Sigmoid colon (tissue), 4 donors: ENCODE results near the gene UBN1.

Experiments
- CTCF ChIP-seq, 4 experiments: fragments of 450-650 bp in 3 of 4; fragments of 200-600 bp in 1 of 4; IDR thresholded peaks; one replicate each; pipeline ENCODE4 v1.5.1; 2016 to 2019; ENCODE audit warnings: antibody characterized with exemption in 4 of 4, mild to moderate bottlenecking in 3 of 4, moderate library complexity in 2 of 4
- EP300 ChIP-seq, 4 donors: sonication (generic); formaldehyde crosslinking; IDR thresholded peaks; one replicate each; pipeline ENCODE4 v1.6.1; 2017; ENCODE audit warnings: antibody characterized with exemption in 4 of 4
- POLR2AphosphoS5 ChIP-seq, 4 donors: sonication (generic); formaldehyde crosslinking; IDR thresholded peaks; one replicate each; pipeline ENCODE4 v1.6.1; 2017; ENCODE audit warnings: antibody characterized with exemption in 4 of 4

- no peak for TF ChIP-seq CTCF (IDR thresholded peaks at IDR 0.05)
- TF ChIP-seq EP300 (IDR thresholded peaks at IDR 0.05) = no peak
- no peak for TF ChIP-seq POLR2AphosphoS5 (IDR thresholded peaks at IDR 0.05)
Observed at GRCh38 chr16:4913774-4914525, 66.7 kb downstream of the UBN1 start.
